Caco-2 (cell line): ENCODE results near the gene HDAC11. TPM values are rescaled to one million over a fixed set of nuclear protein-coding genes. Genes with fewer than 3 reads are reported as not detected.
A peak's percentile ranks its signal among the peaks of the same experiment; 100 is the strongest.

Experiments
- BruUV-seq: library from RNA; stranded (reverse); fragments of 400-500 nt; replicated peaks from 2 replicates; lab custom pipeline; 2021; lab: Mats Ljungman, UMichigan
- CTCF ChIA-PET: fragments of 300-600 bp; sonication (Branson Sonifier 250); formaldehyde crosslinking; loops from one replicate; lab custom pipeline; 2022; ENCODE audit warnings: antibody characterized with exemption; lab: Charles Lee
- POLR2A ChIA-PET: fragments of 300-600 bp; sonication (Branson Sonifier 250); formaldehyde crosslinking; loops from one replicate; lab custom pipeline; 2022; ENCODE audit warnings: antibody characterized with exemption; lab: Charles Lee
- DNase-seq, 2 experiments: peaks; one replicate each; pipeline versions ENCODE4 v3.0.0 to v3.0.0-alpha.2; 2020 to 2022
- H3K27me3 ChIP-seq: replicated peaks from 2 replicates; pipeline ENCODE4 v1.6.0; 2011; ENCODE audit warnings: low read length; ENCODE audit not compliant: control insufficient read depth, insufficient read depth
- H3K36me3 ChIP-seq: 2 replicates; pipeline ENCODE4 v1.5.1; 2011; ENCODE audit warnings: low read length; ENCODE audit not compliant: control insufficient read depth, insufficient read depth
- H3K4me1 ChIP-seq: fragments of 250-450 bp; sonication (Bioruptor Pico); 2 replicates; pipeline ENCODE4 v1.5.1; 2020; ENCODE audit warnings: mild to moderate bottlenecking
- H3K4me3 ChIP-seq: 2 replicates; pipeline ENCODE4 v1.5.1; 2011; ENCODE audit warnings: low read depth, mild to moderate bottlenecking, control low read depth, low read length
- H3K9me3 ChIP-seq: fragments of 250-450 bp; sonication (Bioruptor Pico); 2 replicates; pipeline ENCODE4 v1.5.1; 2020; ENCODE audit warnings: mild to moderate bottlenecking, moderate library complexity
- H3K27ac Mint-ChIP-seq: one replicate; pipeline ENCODE4 v1.8.0; 2022; ENCODE audit warnings: mixed read lengths; ENCODE audit not compliant: unreplicated experiment
- H3K27me3 Mint-ChIP-seq: one replicate; pipeline ENCODE4 v1.8.0; 2022; ENCODE audit warnings: mixed read lengths; ENCODE audit not compliant: insufficient read depth, unreplicated experiment
- H3K36me3 Mint-ChIP-seq: one replicate; pipeline ENCODE4 v1.8.0; 2022; ENCODE audit warnings: mild to moderate bottlenecking, mixed read lengths; ENCODE audit not compliant: insufficient read depth, unreplicated experiment
- H3K4me1 Mint-ChIP-seq: one replicate; pipeline ENCODE4 v1.8.0; 2022; ENCODE audit warnings: low read depth, mixed read lengths; ENCODE audit not compliant: unreplicated experiment
- H3K4me3 Mint-ChIP-seq: one replicate; pipeline ENCODE4 v1.8.0; 2022; ENCODE audit warnings: mild to moderate bottlenecking, moderate library complexity, mixed read lengths; ENCODE audit not compliant: unreplicated experiment
- H3K9me3 Mint-ChIP-seq: one replicate; pipeline ENCODE4 v1.8.0; 2022; ENCODE audit warnings: mixed read lengths; ENCODE audit not compliant: unreplicated experiment
- intact Hi-C: fragments of 100-400 bp; cut with micrococcal nuclease; formaldehyde crosslinking; loops from one replicate; pipeline ENCODE4 v1.10.0; 2022; ENCODE audit not compliant: unreplicated experiment
- total RNA-seq: library from RNA; stranded (reverse); gene quantifications from 2 replicates; pipeline ENCODE4 v1.2.3, GENCODE V29; 2022
- TF ChIP-seq, protein P1 (sequence below), 2 experiments: fragments of 200-600 bp in 1 of 2; IDR thresholded peaks; 1 replicate in 1 of 2; 2 replicates in 1 of 2; pipeline versions ENCODE4 v1.5.1 to v1.8.0; 2011 to 2022; ENCODE audit warnings: antibody characterized with exemption in 1 of 2, control low read depth in 1 of 2, inconsistent platforms in 1 of 2, low read depth in 1 of 2, low read length in 1 of 2, mild to moderate bottlenecking in 1 of 2, moderate library complexity in 1 of 2; ENCODE audit not compliant: insufficient read depth in 1 of 2, severe bottlenecking in 1 of 2, unreplicated experiment in 1 of 2

The HDAC11 gene
- total RNA-seq, 1 experiment from 2014 or later = 10.9 TPM

DNA sequence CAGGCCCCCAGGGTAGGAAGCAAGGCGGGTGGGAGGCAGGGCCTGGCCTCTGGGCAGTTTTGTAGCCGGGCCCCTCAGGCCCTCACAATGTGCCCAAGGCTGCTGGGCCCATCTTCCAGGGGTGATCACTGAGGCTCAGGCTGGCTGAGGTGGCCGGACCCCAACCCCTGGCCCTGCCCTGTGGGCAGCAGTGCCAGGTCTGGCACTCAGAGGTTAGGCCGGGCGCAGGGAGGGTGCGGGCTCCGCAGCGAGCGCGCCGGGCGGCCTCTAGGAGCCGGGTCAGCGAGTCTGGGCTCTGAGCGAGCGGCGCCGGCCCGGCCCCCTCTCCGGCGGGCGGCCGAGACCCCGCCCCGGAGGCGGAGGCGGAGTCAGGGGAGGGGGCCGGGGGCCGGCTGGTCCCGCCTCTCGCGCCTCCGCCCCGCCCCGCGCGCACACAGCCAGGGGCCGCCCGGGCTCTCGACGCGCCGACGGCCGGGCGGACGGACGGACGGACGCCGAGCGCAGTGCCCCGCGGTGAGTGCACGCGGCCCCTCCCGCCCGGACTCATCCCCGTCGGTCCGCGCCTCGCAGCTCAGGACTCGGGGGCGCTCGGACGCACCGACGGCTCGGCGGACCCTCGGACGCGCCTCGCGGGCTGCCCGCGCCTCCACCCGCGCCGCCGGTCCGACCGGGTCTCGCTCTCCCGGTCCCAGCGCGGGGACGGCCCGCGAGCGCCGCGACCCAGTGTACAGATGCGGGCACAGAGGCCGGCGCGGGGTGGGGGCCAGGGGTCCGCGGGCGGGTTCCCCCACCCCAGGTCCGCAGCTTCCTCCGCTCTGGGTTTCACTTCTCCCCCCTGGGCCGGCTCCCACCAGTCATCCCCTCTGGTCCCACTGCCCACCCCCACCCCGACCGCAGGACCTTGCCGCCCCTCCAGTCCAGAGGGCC, 68.9 kb downstream of the HDAC11 start, which contains the start of gene FBLN2:
Gene FBLN2, plus strand, starts transcription at position 430 of the 927 bp plus-strand sequence. CDS start 21,231 bp downstream, outside the sequence.
- ChIA-PET POLR2A (no interaction called here), CTCF (no interaction called here)
- no TSS peak for BruUV-seq
- peak; percentile 55 to 87 for DNase-seq
- Mint-ChIP-seq H3K4me1 (peaks cover 32% of the 10 kb centered on the region), H3K9me3 (no peaks in the 10 kb centered on the region), H3K27me3 (no peaks in the 10 kb centered on the region), H3K36me3 (peaks cover 6% of the 10 kb centered on the region), H3K27ac (peak within 1 kb of the TSS; percentile 73), H3K4me3 (peak within 1 kb of the TSS; percentile 76)
- Histone ChIP-seq H3K4me3 (peak within 1 kb of the TSS; percentile 46), H3K4me1 (peaks cover 24% of the 10 kb centered on the region), H3K9me3 (no peaks in the 10 kb centered on the region), H3K36me3 (no peaks in the 10 kb centered on the region), H3K27me3 (no peaks in the 10 kb centered on the region)
- intact Hi-C loops = loop anchor here (1.0 to 5.0 kb wide), 3 partner anchors 42 to 74 kb away; no protein-coding TSS in a partner anchor
- TF ChIP-seq, protein P1, sequence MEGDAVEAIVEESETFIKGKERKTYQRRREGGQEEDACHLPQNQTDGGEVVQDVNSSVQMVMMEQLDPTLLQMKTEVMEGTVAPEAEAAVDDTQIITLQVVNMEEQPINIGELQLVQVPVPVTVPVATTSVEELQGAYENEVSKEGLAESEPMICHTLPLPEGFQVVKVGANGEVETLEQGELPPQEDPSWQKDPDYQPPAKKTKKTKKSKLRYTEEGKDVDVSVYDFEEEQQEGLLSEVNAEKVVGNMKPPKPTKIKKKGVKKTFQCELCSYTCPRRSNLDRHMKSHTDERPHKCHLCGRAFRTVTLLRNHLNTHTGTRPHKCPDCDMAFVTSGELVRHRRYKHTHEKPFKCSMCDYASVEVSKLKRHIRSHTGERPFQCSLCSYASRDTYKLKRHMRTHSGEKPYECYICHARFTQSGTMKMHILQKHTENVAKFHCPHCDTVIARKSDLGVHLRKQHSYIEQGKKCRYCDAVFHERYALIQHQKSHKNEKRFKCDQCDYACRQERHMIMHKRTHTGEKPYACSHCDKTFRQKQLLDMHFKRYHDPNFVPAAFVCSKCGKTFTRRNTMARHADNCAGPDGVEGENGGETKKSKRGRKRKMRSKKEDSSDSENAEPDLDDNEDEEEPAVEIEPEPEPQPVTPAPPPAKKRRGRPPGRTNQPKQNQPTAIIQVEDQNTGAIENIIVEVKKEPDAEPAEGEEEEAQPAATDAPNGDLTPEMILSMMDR (IDR thresholded peaks at IDR 0.05; ENCODE audit: insufficient read depth in 1 of 2, low read depth in 1 of 2, low read length in 1 of 2, severe bottlenecking in 1 of 2, unreplicated experiment in 1 of 2) = no peak

DNA sequence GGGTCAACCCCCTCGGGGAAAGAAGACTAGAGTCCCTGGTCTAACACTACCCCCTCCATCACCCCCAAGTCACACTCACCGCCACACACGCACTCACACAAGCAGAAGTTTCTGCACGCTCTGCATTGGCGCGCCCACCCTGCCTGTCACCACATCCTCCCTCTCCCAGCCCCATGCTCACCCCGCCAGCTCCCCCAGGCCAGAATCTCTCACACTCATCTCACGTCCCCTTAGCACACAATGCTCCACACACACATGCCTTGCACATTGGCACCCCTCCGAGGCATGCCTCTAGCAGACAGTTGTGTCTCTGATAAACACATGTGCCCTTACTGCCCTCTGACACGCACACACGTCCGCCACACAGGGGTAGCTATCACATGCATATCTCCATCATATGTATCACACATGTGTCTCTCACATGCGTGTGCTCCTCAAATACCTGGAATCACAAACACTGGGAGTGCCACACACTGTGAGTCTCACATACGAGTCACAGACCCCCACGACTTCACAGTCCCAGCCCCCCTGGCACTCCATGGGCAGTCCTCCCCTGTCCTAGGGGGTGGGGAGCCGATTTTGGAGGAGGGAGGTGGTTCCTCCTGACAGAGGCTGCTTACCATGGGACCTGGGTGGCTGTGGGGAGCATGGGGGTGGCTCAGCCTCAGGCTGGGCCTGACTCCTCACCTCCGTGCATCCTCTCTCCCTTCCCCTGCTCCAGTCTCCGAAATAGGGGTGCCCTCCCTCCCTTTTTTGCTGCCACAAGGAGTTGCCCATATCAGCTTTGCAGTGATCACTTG, 69.7 kb downstream of the HDAC11 start:
- BruUV-seq = TSS peak; percentile 37
- Mint-ChIP-seq H3K36me3 (peaks cover 6% of the 10 kb centered on the region), H3K4me3 (peak overlapping the region; percentile 76), H3K27me3 (no peaks in the 10 kb centered on the region), H3K27ac (no peak overlapping the region), H3K4me1 (peaks cover 30% of the 10 kb centered on the region), H3K9me3 (no peaks in the 10 kb centered on the region)
- ChIA-PET POLR2A (no interaction called here), CTCF (no interaction called here)
- intact Hi-C loops = loop anchor here (5.0 kb wide), 2 partner anchors 43 to 47 kb away; no protein-coding TSS in a partner anchor
- no peaks in the 10 kb centered on the region for H3K9me3 ChIP-seq
- H3K4me1 ChIP-seq = peaks cover 24% of the 10 kb centered on the region
- H3K36me3 ChIP-seq = no peaks in the 10 kb centered on the region
- no peaks in the 10 kb centered on the region for H3K27me3 ChIP-seq
- DNase-seq = no peak
- H3K4me3 ChIP-seq = peak overlapping the region; percentile 40
- TF ChIP-seq, protein P1 (IDR thresholded peaks at IDR 0.05; ENCODE audit: insufficient read depth in 1 of 2, low read depth in 1 of 2, low read length in 1 of 2, severe bottlenecking in 1 of 2, unreplicated experiment in 1 of 2) = no peak

DNA sequence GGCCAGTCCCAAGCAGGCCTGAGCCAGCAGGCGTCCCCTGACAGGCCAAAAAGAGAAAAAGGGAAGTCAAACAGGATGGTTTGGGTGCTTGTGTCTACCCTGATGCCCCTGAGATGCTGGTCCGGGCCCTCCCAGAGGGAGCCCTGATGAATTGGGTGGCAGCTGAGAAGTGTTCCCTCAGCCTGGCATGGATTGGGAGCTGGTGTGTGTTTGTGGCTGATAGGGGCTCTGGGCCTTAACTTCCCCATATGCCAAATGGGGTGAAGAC, 70.3 kb downstream of the HDAC11 start:
- H3K27me3 Mint-ChIP-seq = no peaks in the 10 kb centered on the region
- TF ChIP-seq, protein P1 (IDR thresholded peaks at IDR 0.05; ENCODE audit: insufficient read depth in 1 of 2, low read depth in 1 of 2, low read length in 1 of 2, severe bottlenecking in 1 of 2, unreplicated experiment in 1 of 2) = no peak
- Histone ChIP-seq H3K4me3 (no peak overlapping the region), H3K9me3 (no peaks in the 10 kb centered on the region), H3K4me1 (peaks cover 24% of the 10 kb centered on the region), H3K27me3 (no peaks in the 10 kb centered on the region), H3K36me3 (no peaks in the 10 kb centered on the region)
- no TSS peak for BruUV-seq
- H3K4me1 Mint-ChIP-seq = peaks cover 25% of the 10 kb centered on the region
- peak overlapping the region; percentile 76 for H3K4me3 Mint-ChIP-seq
- H3K27ac Mint-ChIP-seq = no peak overlapping the region
- DNase-seq = no peak
- ChIA-PET CTCF (no interaction called here), POLR2A (no interaction called here)
- no peaks in the 10 kb centered on the region for H3K9me3 Mint-ChIP-seq
- peaks cover 6% of the 10 kb centered on the region for H3K36me3 Mint-ChIP-seq
- intact Hi-C loops = no loop called here
